NCI-H526 (cell line): ENCODE measurements around the gene C11orf24.
"Not testable (repeated sequence)": the region's sequence is repeated elsewhere in the genome, so short reads cannot be mapped to it uniquely, and the experiment has no call there.

Experiments
- DNase-seq, 2 experiments: peaks; one replicate each; lab custom pipeline; 2025; lab: John Stamatoyannopoulos, UW

C11orf24 gene

GRCh38 chr11:68299517-68299879 is 27.7 kb upstream of the C11orf24 start:
- not testable (repeated sequence) for DNase-seq

DNA sequence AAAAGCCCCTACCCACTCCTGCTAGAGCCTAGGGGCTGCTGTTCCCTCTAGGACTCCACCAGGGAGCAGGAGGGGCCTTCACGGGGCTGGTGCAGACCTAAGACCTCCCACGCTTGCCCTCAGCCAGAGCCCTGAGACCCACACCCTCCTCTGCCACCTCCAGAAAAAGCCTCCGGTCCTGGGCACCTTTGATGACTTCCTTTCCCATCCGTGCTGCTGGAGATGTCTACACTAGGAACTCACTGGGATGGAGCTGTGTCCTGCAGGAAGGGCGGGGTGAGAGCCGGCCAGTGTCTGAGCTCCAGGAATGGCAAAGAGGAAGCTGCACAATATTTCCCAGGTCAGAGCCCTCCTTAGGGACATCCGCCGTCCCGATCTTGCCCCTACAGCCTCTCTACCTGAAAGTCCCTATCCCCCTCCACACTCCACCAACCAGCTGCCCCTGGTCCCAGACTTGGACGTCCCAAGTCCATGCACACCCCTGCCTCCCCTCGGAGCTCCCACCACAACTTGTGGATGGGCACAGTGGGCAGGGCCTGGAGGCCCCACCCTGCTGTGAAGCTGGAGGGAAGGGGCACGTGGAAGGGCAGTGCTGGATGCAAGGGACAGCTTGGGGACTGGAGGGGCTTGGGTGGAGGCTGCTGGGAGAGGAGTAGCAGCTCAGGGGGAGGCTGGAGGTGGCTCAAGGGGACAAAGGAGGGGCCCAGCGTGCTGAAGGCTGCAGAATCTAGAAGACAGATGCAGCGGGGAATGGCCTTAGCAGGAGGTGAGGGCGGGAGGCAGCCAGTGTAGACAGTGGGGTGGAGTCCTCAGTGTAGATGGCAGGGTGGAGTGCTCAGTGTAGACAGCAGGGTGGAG is 27.1 kb upstream of the C11orf24 start:
- DNase-seq: no peak

GRCh38 chr11:68297812-68298658 is 26.3 kb upstream of the C11orf24 start:
- peak; percentile 46 to 87 for DNase-seq

DNA sequence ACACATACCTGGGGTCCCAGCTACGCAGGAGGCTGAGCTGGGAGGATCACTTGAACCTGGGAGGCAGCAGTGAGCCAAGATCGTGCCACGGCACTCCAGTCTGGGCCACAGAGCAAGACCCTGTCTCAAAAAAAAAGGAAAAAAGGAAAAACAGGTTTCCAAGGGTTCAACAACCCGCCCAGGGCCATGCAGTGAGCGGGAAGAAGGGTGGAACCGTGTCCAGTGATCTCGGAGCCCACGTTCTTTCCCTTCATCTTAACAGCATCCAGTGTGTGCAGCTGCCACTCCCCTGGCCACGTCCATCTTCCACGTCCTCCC is 25.7 kb upstream of the C11orf24 start:
- no peak for DNase-seq

- no peak for DNase-seq
Measured at GRCh38 chr11:68297052-68297378, 25.2 kb upstream of the C11orf24 start.

GRCh38 chr11:68296344-68297051 is 24.7 kb upstream of the C11orf24 start:
- no peak for DNase-seq

DNA sequence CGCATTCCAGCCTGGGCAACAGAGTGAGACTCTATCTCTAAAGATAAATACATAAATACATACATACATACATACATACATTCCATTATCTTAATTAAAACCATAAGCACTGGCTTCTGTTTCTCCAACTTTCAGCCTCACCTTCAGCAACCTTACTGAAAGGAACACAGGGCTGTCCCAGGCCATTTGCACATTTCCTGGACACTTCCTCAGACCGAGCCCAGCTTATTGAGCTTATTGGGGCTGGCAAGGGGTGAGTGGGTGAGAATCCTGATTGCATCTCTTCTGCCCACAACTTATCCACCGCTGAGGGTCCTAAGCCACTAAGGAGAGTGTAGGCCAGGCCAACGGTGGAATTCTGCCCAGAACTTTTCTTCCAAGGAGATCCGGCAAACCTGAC is 24.2 kb upstream of the C11orf24 start:
- DNase-seq: no peak

- no peak for DNase-seq
Measured at GRCh38 chr11:68295271-68295670, 23.5 kb upstream of the C11orf24 start.

- DNase-seq: no peak
Measured at GRCh38 chr11:68293708-68294107, 21.9 kb upstream of the C11orf24 start.

DNA sequence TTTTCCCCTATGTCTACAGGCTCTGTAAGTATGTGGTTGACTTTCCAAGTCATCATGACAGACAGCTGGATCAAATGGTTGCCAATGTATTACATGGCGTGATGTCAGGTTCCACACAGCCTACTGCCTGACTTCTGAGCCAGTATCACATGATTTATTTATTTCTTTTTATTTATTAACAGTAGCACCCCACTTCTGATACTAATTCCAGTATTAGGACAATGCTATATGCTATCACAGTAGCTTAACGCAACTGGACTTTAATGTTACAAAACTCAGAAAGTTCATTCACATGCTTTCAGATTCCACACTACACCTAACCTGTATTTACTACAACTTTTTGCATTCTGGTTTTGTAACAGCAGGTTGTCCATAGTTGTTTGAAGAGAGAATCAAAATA is 17.7 kb upstream of the C11orf24 start:
- DNase-seq: no peak

DNA sequence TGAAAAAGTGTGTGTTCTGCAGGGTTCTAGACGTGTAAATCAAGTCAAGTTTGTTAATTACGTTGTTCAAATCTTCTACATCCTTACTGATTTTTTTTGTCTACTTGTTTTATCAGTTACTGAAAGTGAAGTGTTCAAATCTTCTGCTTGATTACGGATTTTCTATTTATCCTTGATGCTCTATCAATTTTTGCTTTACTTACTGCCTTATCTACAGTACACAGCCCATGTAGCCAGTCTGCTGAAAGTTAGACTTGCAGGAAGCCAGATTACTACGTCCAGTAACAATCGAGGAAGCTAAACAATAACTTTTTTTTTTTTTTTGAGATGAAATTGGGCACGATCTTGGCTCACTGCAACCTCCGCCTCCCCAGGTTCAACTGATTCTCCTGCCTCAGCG is 15.6 kb upstream of the C11orf24 start:
- no peak for DNase-seq

GRCh38 chr11:68284588-68284987 is 12.8 kb upstream of the C11orf24 start:
- not testable (repeated sequence) for DNase-seq

- DNase-seq: no peak
Measured at GRCh38 chr11:68282861-68283230, 11.1 kb upstream of the C11orf24 start.

DNA sequence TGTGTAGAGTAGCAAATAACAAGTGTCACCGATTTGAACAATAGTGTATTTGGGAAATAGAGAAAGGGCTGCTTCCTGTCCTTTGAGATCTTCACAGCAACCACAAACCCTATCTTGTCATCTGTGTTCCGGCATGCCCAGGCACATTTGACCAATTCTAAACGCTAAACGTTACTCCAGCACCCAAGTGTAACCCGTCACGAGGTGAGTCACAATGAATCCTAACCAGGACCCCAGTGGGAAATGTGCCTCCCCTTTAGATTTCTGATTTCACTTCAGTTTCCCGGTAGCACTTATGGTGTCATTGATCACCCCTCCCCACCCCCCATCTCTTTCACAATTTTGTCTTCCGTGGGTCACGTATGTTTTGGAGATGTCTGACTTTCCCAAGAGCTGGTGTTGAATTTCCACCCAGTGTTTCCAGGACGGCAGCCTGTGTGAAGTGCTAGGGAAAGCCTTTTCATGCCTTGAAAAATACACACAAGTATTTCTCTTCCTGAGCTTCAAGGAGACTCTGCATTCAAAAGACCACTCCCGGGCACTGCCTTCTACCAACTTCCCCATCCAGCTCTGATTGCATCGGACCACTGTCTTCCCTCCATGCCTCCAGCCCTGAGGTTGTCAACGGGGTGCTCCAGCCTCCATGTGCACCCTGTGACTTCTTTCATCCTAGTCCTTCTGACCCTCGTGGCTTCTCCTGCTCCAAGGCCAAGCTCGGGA is 10.5 kb upstream of the C11orf24 start:
- DNase-seq: no peak

GRCh38 chr11:68279676-68280075 is 7.9 kb upstream of the C11orf24 start:
- DNase-seq: no peak

GRCh38 chr11:68276861-68277260 is 5.1 kb upstream of the C11orf24 start:
- no peak for DNase-seq

DNA sequence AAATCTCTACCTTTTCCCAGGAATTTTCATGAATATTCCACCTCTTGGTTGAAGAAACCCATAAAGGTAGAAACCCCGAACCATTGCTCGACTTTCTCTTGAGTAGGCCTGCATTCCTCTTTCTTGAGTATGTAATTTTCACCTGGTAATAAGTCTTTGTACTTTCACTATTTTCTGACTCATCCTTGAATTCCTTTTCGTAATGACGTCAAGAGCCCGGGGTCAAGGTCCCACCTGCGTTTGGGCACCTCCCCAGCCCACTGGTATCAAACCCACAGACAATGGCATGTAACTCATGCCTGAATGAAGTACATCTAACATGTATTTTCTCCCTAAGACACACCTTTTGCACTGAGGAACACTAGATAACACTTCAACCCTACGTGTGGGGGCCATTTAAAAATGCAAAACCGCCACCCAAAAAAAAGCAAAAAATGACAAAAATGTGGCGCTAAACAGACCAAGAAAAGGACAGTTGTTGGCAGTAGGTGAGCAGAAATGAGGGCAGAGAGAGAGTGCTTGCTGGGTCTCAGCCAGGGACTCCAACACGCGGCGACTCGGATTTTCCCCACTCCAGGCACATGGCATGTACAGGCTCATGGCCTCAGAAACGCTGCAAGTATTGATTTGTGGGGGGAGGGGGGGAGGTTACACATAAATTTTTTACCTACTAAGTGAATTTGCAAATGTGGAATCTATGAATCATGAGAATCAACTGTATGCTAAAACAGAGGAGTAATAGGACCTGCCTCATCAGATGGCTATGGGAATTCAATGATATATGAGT is 4.1 kb upstream of the C11orf24 start:
- no peak for DNase-seq

DNA sequence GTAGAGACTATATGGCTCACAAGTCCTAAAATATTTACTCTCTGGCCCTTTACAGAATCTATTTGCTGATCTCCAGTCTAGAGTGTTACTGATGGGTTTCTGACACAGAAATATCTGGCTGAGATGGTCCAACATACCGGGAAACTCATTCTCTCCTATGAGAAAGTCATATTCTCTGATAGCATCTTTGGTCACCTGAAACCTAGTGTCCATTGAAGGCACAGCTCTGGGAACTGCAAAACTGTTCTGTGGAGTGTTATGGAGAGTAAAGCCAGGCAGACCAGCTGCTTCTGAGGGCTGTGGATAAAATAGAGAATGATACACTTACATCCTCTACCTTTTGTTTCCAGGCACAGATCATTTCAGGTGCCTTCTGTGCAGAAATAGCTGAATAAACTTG is 2.5 kb upstream of the C11orf24 start:
- no peak for DNase-seq

- no peak for DNase-seq
Measured at GRCh38 chr11:68273026-68273738, 1.4 kb upstream of the C11orf24 start.

- DNase-seq: peak; percentile 64 to 92
Measured at GRCh38 chr11:68271023-68271780, 571 bp downstream of the C11orf24 start.
